Memory B cell (primary cell): ENCODE data around the gene PJA1.

Source experiments
- ATAC-seq: fragments of 150-1000 bp; cut with Tn5 transposase; 2 replicates; pipeline ENCODE4 v1.10.0; 2021; ENCODE audit warnings: low read depth, mild to moderate bottlenecking, moderate library complexity
- DNase-seq, 2 donors: peaks; one replicate each; pipeline ENCODE4 v3.0.0; 2022; ENCODE audit warnings: low spot score in 2 of 2
- H3K27ac Mint-ChIP-seq: one replicate; pipeline ENCODE4 v1.8.0; 2022; ENCODE audit warnings: mild to moderate bottlenecking, moderate library complexity, mixed read lengths
- H3K27me3 Mint-ChIP-seq: one replicate; pipeline ENCODE4 v1.8.0; 2022; ENCODE audit warnings: mixed read lengths
- H3K36me3 Mint-ChIP-seq: one replicate; pipeline ENCODE4 v1.8.0; 2022; ENCODE audit warnings: mild to moderate bottlenecking, mixed read lengths
- H3K4me1 Mint-ChIP-seq: one replicate; pipeline ENCODE4 v1.8.0; 2022; ENCODE audit warnings: mixed read lengths
- H3K4me3 Mint-ChIP-seq: one replicate; pipeline ENCODE4 v1.8.0; 2022; ENCODE audit warnings: mild to moderate bottlenecking, moderate library complexity, mixed read lengths
- H3K9me3 Mint-ChIP-seq: one replicate; pipeline ENCODE4 v1.8.0; 2022; ENCODE audit warnings: mixed read lengths

Gene PJA1

DNA sequence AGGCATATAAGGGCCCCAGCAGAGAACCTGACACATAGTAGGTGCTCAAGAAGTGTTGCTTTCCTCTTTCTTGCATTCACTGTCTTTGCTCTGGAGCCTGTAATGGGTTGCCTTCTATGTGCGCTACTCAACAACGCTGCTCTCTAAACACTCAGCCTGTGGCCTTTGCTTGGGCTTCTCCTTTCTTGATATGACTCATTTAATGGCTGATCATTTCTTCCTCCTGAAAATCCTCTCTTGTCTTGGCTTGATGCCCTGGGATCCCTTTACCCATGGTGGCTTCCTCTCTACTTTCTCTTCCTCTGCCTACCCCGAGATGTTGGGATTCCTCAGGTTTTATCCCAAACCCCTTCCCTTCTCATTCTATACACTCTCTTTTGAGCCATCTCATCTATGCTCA is 19.9 kb upstream of the PJA1 start:
- ATAC-seq, result no peak
- peaks cover 8% of the 10 kb centered on the region for H3K27me3 Mint-ChIP-seq
- H3K4me1 Mint-ChIP-seq, result peaks cover under 1% of the 10 kb centered on the region
- DNase-seq, result no peak
- H3K9me3 Mint-ChIP-seq, result no peaks in the 10 kb centered on the region
- peaks cover under 1% of the 10 kb centered on the region for H3K36me3 Mint-ChIP-seq
- no peak overlapping the region for H3K4me3 Mint-ChIP-seq
- no peak overlapping the region for H3K27ac Mint-ChIP-seq

DNA sequence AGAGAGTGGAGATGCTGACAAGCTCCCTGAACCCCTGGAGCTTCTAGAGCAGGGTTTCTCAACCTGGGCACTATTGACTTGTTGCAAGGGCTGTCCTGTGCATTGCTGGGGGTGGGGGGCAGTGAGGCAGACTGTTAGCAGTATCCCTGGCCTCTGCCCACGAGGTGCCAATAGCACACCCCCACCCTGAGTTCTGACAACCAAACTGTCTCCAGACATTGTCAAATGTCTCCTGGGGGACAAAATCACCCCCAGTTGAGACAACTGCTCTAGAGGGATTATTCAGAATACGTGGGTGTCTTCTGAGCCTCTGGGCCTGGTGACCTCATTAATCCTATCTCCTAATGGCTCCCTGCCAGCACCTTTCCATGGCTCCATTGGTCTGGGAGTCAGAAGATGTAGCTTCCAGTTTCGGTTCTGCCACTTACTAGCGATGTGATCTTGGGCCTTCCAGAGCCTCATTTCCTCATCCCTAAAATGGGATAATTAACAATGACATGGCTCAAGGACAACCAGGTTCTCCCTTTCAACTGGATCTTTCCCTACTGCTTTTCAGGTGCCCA is 17.6 kb upstream of the PJA1 start:
- H3K4me3 Mint-ChIP-seq, result no peak overlapping the region
- no peaks in the 10 kb centered on the region for H3K9me3 Mint-ChIP-seq
- DNase-seq (no peak), ATAC-seq (no peak)
- peaks cover 11% of the 10 kb centered on the region for H3K27me3 Mint-ChIP-seq
- H3K36me3 Mint-ChIP-seq, result peaks cover 2% of the 10 kb centered on the region
- no peak overlapping the region for H3K27ac Mint-ChIP-seq
- peaks cover 3% of the 10 kb centered on the region for H3K4me1 Mint-ChIP-seq

DNA sequence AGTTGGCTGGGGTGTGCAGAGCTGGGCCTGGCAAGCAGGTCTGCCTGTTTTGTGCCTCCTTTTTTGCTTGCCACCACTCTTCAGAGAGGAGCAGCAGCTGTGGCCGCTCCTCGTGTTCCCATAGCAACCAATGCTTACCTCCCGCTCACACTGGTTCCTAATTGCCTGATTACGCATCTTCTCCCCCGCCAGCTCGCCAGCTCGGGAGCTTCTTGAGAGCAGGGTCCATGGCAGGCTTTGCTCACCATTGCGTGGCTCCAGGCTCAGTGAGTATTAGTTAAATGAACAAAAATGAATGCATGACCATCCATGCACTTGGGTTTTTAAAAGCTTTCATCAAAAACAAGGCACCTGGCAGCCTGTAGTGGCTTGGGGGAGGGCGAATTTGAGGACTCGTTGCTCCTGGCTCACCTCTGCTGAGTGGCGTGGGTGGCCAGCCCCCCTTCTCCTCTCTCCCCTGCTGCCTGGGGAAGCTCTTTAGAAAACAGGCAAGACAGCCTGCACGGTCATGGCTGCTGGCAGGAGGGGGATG is 14.2 kb upstream of the PJA1 start:
- Mint-ChIP-seq H3K27me3 (peaks cover 15% of the 10 kb centered on the region), H3K4me3 (no peak overlapping the region), H3K4me1 (peaks cover 3% of the 10 kb centered on the region), H3K36me3 (peaks cover 3% of the 10 kb centered on the region), H3K9me3 (no peaks in the 10 kb centered on the region), H3K27ac (no peak overlapping the region)
- ATAC-seq, result no peak
- no peak for DNase-seq

DNA sequence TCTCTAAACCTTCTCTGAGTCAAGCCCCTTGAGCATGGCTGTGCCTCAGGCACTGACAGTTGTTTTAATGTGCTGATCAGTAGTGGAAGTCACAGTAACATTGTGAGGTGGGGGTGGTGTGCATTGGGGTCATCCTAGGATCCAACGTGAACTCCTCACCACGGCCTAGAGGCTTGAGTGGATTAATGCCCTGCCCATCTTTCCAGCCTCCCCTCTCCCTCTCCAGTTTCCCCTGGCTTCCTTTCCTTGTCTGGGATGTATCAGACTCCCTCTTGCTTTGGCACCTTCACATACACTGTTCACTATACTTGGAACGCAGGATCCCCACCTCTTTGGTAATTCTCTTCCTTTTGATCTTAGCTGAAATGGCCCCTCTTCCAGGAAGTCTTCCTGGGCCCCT is 13.3 kb upstream of the PJA1 start:
- peaks cover 15% of the 10 kb centered on the region for H3K27me3 Mint-ChIP-seq
- no peaks in the 10 kb centered on the region for H3K9me3 Mint-ChIP-seq
- H3K36me3 Mint-ChIP-seq, result peaks cover 3% of the 10 kb centered on the region
- DNase-seq (no peak), ATAC-seq (no peak)
- peaks cover 3% of the 10 kb centered on the region for H3K4me1 Mint-ChIP-seq
- no peak overlapping the region for H3K27ac Mint-ChIP-seq
- no peak overlapping the region for H3K4me3 Mint-ChIP-seq

DNA sequence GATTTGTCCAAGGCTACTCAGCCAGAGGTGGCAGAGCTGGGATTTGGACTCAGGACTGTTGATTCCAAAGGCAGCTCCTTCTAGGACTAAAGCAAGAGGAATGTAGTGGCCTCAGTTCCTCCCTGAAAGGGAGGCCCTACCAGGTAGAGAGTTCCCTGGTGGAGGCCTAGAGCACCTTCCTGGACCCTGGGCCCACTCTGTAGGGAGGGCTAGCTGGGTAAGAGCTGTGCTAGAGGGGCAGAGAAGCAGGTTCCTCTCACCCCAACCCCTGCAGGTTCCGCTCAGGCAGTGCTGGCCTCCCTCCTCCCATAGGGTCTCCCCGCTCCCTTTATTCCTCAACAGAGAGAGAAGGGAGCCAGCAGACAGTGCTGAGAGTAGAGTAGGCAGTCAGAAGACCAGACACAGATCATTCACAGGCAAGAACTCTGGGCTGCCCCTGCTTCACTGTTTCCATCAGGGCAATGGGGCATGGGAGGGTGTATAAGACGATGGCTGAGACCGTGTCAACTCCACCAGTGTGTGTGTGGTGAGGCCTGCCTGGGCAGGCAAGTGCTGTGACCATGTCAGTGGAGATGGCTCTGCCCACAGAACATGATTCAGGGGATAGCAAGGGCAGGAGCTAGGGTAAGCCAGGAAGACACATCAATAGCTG is 12.4 kb upstream of the PJA1 start:
- no peak for DNase-seq
- no peak overlapping the region for H3K27ac Mint-ChIP-seq
- H3K4me1 Mint-ChIP-seq, result peaks cover 3% of the 10 kb centered on the region
- H3K27me3 Mint-ChIP-seq, result peaks cover 15% of the 10 kb centered on the region
- peaks cover 3% of the 10 kb centered on the region for H3K36me3 Mint-ChIP-seq
- ATAC-seq, result no peak
- H3K9me3 Mint-ChIP-seq, result no peaks in the 10 kb centered on the region
- H3K4me3 Mint-ChIP-seq, result no peak overlapping the region

DNA sequence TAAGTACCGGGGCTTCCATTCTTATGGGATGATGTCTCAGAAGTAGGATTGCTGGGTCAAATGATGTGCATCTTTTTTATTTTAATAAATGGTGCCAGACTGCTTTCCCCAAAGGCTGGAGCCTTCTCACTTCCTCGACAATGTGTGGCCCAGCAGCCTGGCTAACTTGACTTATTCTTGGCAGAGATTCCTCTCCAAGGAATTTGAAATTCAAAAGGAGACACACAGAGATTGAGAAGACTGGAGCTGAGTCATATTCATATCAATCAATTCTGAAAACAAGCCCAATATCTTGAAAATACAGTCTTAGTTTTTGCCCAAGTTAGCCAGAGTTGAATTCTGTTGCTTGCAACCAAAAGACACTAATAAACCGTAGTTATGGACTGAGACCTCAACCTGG is 10.8 kb upstream of the PJA1 start:
- Mint-ChIP-seq H3K27me3 (peaks cover 11% of the 10 kb centered on the region), H3K4me3 (no peak overlapping the region), H3K27ac (no peak overlapping the region), H3K4me1 (peaks cover 3% of the 10 kb centered on the region), H3K36me3 (peaks cover 3% of the 10 kb centered on the region), H3K9me3 (no peaks in the 10 kb centered on the region)
- DNase-seq (no peak), ATAC-seq (no peak)

DNA sequence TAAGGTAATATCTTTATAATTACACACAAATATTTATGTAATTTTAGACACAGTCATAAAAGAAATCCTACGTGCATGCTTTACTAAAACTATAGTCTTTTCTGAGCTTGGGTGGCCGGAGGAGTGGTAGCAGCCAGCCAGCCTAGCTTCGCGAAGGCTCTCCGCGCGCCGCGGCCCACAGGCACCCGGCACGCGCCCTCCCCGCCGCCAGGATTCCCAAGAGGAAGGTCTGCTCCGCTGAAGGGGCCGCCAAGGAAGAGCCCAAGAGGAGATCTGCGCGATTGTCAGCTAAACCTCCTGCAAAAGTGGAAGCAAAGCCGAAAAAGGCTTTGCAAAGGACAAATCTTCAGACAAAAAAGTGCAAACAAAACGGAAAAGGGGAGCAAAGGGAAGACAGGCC is 8.7 kb upstream of the PJA1 start:
- no peaks in the 10 kb centered on the region for H3K9me3 Mint-ChIP-seq
- H3K27ac Mint-ChIP-seq, result no peak overlapping the region
- peaks cover 1% of the 10 kb centered on the region for H3K36me3 Mint-ChIP-seq
- ATAC-seq, result no peak
- peaks cover 4% of the 10 kb centered on the region for H3K27me3 Mint-ChIP-seq
- H3K4me1 Mint-ChIP-seq, result no peaks in the 10 kb centered on the region
- no peak overlapping the region for H3K4me3 Mint-ChIP-seq
- no peak for DNase-seq

DNA sequence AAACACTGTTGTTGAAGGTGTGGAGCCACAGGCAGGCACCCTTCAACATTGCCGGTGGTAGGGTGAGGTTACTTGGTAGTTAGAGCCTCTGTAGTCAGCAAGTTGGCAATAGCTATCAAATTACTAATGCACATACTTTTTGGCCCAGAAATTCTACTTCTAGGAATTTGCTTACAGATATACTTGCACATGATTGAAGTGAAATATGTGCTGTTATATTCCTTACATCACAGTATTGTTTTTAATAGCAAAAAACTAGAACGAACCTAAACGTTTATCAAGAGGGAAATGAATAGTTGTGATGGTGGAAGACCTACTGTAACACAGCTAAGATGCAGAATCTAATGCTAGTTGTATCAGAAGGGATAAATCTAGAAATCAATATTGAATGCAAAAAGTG is 7.7 kb upstream of the PJA1 start:
- peaks cover 4% of the 10 kb centered on the region for H3K27me3 Mint-ChIP-seq
- no peaks in the 10 kb centered on the region for H3K4me1 Mint-ChIP-seq
- DNase-seq, result no peak
- peaks cover 1% of the 10 kb centered on the region for H3K36me3 Mint-ChIP-seq
- H3K27ac Mint-ChIP-seq, result no peak overlapping the region
- H3K4me3 Mint-ChIP-seq, result no peak overlapping the region
- no peak for ATAC-seq
- H3K9me3 Mint-ChIP-seq, result no peaks in the 10 kb centered on the region

DNA sequence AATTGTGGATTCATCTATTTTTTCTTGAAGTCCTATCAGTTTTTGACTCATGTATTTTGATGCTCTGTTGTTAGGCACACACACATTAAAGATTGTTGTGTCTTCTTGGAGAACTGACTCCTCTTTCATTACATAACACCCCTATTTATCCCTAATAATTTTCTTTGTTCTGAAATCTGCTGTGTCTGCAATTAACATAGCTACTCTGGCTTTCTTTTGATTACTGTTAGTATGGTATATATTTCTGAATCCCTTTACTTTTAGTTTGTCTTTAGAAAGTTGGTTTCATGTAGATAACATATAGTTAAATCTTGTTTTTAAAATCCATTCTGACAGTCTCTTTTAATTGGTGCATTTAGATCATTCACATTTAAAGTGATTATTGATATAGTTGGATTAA is 5.1 kb upstream of the PJA1 start:
- no peaks in the 10 kb centered on the region for H3K27me3 Mint-ChIP-seq
- H3K9me3 Mint-ChIP-seq, result no peaks in the 10 kb centered on the region
- no peaks in the 10 kb centered on the region for H3K36me3 Mint-ChIP-seq
- no peak for DNase-seq
- H3K4me1 Mint-ChIP-seq, result no peaks in the 10 kb centered on the region
- no peak overlapping the region for H3K27ac Mint-ChIP-seq
- ATAC-seq, result no peak
- H3K4me3 Mint-ChIP-seq, result no peak overlapping the region

DNA sequence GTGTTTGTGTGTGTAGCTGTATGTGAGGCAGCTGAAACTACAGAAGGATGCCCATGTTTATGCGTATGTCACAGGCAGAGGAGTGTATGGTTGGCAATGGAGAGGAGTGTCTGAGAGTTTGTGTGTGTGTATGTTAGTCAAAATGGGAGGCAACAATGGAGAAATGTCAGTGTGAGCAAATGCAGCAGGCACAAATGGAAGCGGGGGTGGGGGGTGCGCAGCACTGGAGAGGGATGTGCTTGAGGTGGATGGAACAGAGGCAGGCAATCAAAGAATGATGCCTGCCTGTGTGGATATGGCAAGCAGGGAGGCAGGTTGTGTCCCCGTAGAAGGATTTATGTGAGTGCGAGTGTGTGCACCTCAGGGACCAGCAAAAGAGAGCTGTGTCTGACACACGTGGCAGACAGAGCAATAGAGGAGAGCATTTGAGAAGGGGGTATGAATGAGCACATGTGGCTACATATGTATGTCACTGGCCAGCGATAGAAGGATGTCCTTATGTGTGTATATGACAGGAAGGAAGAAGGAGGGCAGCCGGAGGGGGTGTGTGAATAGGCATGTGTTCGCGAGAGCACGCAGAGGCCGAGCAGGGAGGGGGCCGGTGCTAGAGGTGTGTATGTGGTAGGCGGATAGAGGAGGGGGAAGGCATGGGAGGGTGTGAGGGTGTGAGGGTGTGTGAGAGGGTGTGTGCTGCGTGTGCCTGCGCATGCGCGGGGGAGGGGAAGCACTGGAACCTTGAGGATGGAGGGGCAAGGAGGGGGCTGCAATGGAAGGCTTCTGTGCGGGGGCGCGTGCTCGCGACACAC is 1.1 kb downstream of the PJA1 start:
- Mint-ChIP-seq H3K9me3 (no peaks in the 10 kb centered on the region), H3K4me3 (peak overlapping the region; percentile 91), H3K27me3 (no peaks in the 10 kb centered on the region), H3K36me3 (peaks cover 7% of the 10 kb centered on the region), H3K4me1 (peaks cover 19% of the 10 kb centered on the region), H3K27ac (peak overlapping the region; percentile 91)
- ATAC-seq (peak; percentile 71), DNase-seq (peak in 1 of 2 donors; percentile 14)

DNA sequence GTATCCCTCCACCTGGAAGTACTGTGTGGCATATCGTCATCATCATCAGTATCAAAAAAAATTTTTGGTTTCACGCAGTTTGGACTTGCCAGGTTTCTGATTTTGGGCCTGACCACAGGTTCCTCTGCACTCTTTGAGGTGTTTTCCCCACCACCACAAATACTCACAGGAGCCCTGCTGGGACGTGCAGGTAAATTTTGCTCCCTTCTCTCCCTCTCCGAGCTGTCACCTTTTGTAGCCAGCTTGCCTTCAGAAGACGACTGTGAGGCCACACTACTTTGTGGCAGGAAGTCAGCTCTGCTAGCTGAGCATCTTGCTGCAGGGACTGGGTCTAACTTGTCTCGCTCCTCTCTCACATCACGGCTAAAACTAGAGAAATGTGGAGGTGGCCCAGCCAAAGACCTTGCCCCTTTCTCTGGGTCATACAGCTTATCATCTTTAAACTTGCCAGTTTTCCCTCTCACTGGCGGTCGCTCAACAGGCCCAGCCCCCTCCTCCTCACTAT is 2.8 kb downstream of the PJA1 start:
- no peak for DNase-seq
- Mint-ChIP-seq H3K4me1 (peaks cover 19% of the 10 kb centered on the region), H3K27ac (peak overlapping the region; percentile 91), H3K9me3 (no peaks in the 10 kb centered on the region), H3K4me3 (no peak overlapping the region), H3K36me3 (peaks cover 7% of the 10 kb centered on the region), H3K27me3 (no peaks in the 10 kb centered on the region)
- no peak for ATAC-seq

DNA sequence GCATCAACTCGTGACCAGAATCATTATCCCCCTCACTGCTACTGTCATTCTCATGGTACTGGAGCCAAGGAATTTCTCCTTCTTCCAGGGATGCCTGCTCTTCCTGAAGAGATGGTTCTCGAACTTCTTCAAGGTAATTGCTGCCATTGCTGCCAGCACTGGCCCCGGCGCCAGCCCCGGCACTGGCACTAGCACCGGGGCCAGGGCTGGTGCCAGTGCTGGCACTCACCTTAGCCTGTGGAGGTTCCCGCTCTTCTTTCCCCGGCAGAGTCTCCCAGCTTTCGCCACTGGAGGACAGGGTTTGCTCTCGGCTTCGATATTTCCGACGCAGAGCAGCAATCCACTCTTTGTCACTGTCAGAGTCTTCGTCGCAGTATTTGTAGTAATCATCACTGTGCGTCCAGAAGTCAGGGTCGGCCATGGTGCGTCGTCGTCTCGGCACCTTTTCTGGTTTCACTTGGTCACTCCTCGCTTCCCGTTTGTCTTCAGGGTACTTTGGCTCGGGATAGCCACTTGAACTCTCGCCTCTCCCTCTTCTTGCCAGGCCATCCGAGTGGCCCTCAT is 3.4 kb downstream of the PJA1 start:
- no peak for ATAC-seq
- Mint-ChIP-seq H3K9me3 (no peaks in the 10 kb centered on the region), H3K27me3 (no peaks in the 10 kb centered on the region), H3K4me3 (no peak overlapping the region), H3K36me3 (peaks cover 7% of the 10 kb centered on the region), H3K27ac (no peak overlapping the region), H3K4me1 (peaks cover 19% of the 10 kb centered on the region)
- DNase-seq, result no peak

DNA sequence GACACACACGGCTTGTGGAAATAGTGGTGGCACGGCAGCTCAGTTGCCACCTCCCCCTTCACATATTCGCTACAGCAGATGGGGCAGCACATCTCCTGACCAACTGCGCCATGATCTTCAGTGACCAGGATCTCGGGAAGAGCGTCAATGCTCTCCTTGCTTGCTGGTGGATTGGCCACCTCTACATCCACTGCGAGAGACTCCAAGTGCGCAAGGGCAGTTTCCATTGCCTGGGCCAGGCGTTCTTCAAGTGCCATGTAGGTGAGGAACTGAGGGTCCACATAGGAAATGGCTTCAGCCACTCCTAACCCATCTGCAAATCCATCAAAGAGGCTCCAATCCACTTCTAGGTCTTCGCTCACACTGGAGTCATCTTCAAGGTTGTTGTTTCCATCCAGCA is 3.9 kb downstream of the PJA1 start:
- DNase-seq, result no peak
- Mint-ChIP-seq H3K9me3 (no peaks in the 10 kb centered on the region), H3K4me1 (peaks cover 19% of the 10 kb centered on the region), H3K27ac (no peak overlapping the region), H3K4me3 (no peak overlapping the region), H3K36me3 (peaks cover 7% of the 10 kb centered on the region), H3K27me3 (no peaks in the 10 kb centered on the region)
- no peak for ATAC-seq
